H9 (cell line): ENCODE results near the gene MAP3K5. TPM values are rescaled to one million over a fixed set of nuclear protein-coding genes. Genes with fewer than 3 reads are reported as not detected.

Experiments
- DNase-seq: peaks from one replicate; pipeline ENCODE4 v3.0.0-alpha.2; 2017
- H2AFZ ChIP-seq: one replicate; pipeline ENCODE4 v1.6.1; 2013; ENCODE audit warnings: mild to moderate bottlenecking, low read length, control low read depth, moderate library complexity
- H2AK5ac ChIP-seq: 2 replicates; pipeline ENCODE4 v1.6.1; 2013; ENCODE audit warnings: low read length, control low read depth, mixed read lengths; ENCODE audit not compliant: insufficient read length
- H2BK120ac ChIP-seq: one replicate; pipeline ENCODE4 v1.6.1; 2013; ENCODE audit warnings: low read depth, mild to moderate bottlenecking, low read length, control low read depth, inconsistent platforms; ENCODE audit not compliant: poor library complexity, severe bottlenecking
- H2BK12ac ChIP-seq: 2 replicates; pipeline ENCODE4 v1.6.1; 2013; ENCODE audit warnings: low read length, control low read depth, mixed read lengths, low read depth; ENCODE audit not compliant: insufficient read length
- H2BK15ac ChIP-seq: 2 replicates; pipeline ENCODE4 v1.6.1; 2013; ENCODE audit warnings: low read depth, low read length, control low read depth
- H2BK20ac ChIP-seq: one replicate; pipeline ENCODE4 v1.6.1; 2013; ENCODE audit warnings: low read depth, mild to moderate bottlenecking, low read length, control low read depth, inconsistent platforms; ENCODE audit not compliant: poor library complexity, severe bottlenecking
- H2BK5ac ChIP-seq: 2 replicates; pipeline ENCODE4 v1.6.1; 2013; ENCODE audit warnings: low read length, control low read depth, mixed read lengths; ENCODE audit not compliant: insufficient read length
- H3K14ac ChIP-seq: 2 replicates; pipeline ENCODE4 v1.6.1; 2013; ENCODE audit warnings: low read length, control low read depth; ENCODE audit not compliant: insufficient read depth
- H3K18ac ChIP-seq: 2 replicates; pipeline ENCODE4 v1.6.1; 2013; ENCODE audit warnings: low read depth, mild to moderate bottlenecking, mixed read lengths, low read length, control low read depth; ENCODE audit not compliant: insufficient read length
- H3K23ac ChIP-seq: 2 replicates; pipeline ENCODE4 v1.6.1; 2013; ENCODE audit warnings: low read length, control low read depth, mixed read lengths, low read depth; ENCODE audit not compliant: insufficient read length
- H3K23me2 ChIP-seq: 2 replicates; pipeline ENCODE4 v1.6.1; 2013; ENCODE audit warnings: low read depth, mild to moderate bottlenecking, mixed read lengths, low read length, control low read depth; ENCODE audit not compliant: insufficient read length, poor library complexity, severe bottlenecking
- H3K27ac ChIP-seq: 2 replicates; pipeline ENCODE4 v1.5.1; 2013; ENCODE audit warnings: low read length, control low read depth, mixed read lengths, low read depth; ENCODE audit not compliant: insufficient read length
- H3K27me3 ChIP-seq: 2 replicates; pipeline ENCODE4 v1.6.1; 2013; ENCODE audit warnings: low read length, control low read depth, inconsistent platforms; ENCODE audit not compliant: insufficient read depth
- H3K4ac ChIP-seq: 2 replicates; pipeline ENCODE4 v1.6.1; 2013; ENCODE audit warnings: low read depth, mild to moderate bottlenecking, control low read depth, inconsistent platforms, low read length, moderate library complexity
- H3K4me1 ChIP-seq: 2 replicates; pipeline ENCODE4 v1.6.1; 2013; ENCODE audit warnings: low read length, control low read depth, inconsistent platforms; ENCODE audit not compliant: insufficient read depth
- H3K4me2 ChIP-seq: 2 replicates; pipeline ENCODE4 v1.6.1; 2013; ENCODE audit warnings: low read length, control low read depth, mixed read lengths; ENCODE audit not compliant: insufficient read length, insufficient read depth
- H3K56ac ChIP-seq: 2 replicates; pipeline ENCODE4 v1.6.1; 2013; ENCODE audit warnings: low read depth, mild to moderate bottlenecking, mixed read lengths, low read length, control low read depth; ENCODE audit not compliant: insufficient read length
- H3K79me1 ChIP-seq: 2 replicates; pipeline ENCODE4 v1.6.1; 2013; ENCODE audit warnings: low read depth, mild to moderate bottlenecking, moderate library complexity, low read length, control low read depth, inconsistent platforms; ENCODE audit not compliant: insufficient read depth, poor library complexity, severe bottlenecking
- H3K79me2 ChIP-seq: 2 replicates; pipeline ENCODE4 v1.6.1; 2013; ENCODE audit warnings: low read length, control low read depth, inconsistent platforms; ENCODE audit not compliant: insufficient read depth
- H3K9ac ChIP-seq: 2 replicates; pipeline ENCODE4 v1.6.1; 2013; ENCODE audit warnings: low read length, control low read depth, mixed read lengths; ENCODE audit not compliant: insufficient read length; ENCODE audit errors: extremely low read depth
- H3K9me3 ChIP-seq: one replicate; pipeline ENCODE4 v1.6.1; 2013; ENCODE audit warnings: low read depth, low read length, inconsistent platforms; ENCODE audit not compliant: control insufficient read depth
- H3T11ph ChIP-seq: one replicate; pipeline ENCODE4 v1.6.1; 2013; ENCODE audit warnings: mild to moderate bottlenecking, low read length, control low read depth, inconsistent platforms
- H4K20me1 ChIP-seq: one replicate; pipeline ENCODE4 v1.6.1; 2013; ENCODE audit not compliant: control insufficient read depth, insufficient read length, insufficient read depth
- H4K5ac ChIP-seq: 2 replicates; pipeline ENCODE4 v1.6.1; 2013; ENCODE audit warnings: low read depth, mild to moderate bottlenecking, mixed read lengths, low read length, control low read depth; ENCODE audit not compliant: insufficient read length
- H4K8ac ChIP-seq: replicated peaks from 2 replicates; pipeline ENCODE4 v1.6.1; 2013; ENCODE audit warnings: low read length, control low read depth, mixed read lengths, low read depth; ENCODE audit not compliant: insufficient read length
- H4K91ac ChIP-seq: 2 replicates; pipeline ENCODE4 v1.6.1; 2013; ENCODE audit warnings: low read depth, mild to moderate bottlenecking, moderate library complexity, mixed read lengths, low read length, control low read depth; ENCODE audit not compliant: insufficient read length
- H3K27ac Mint-ChIP-seq, 3 experiments: 2 replicates in 2 of 3; 3 replicates in 1 of 3; pipeline ENCODE4 v1.8.0; 2020 to 2021; ENCODE audit warnings: mixed read lengths in 3 of 3, mild to moderate bottlenecking in 1 of 3, moderate library complexity in 1 of 3
- H3K27me3 Mint-ChIP-seq: 2 replicates; pipeline ENCODE4 v1.8.0; 2021; ENCODE audit warnings: low read depth, mild to moderate bottlenecking, moderate library complexity, mixed read lengths
- H3K36me3 Mint-ChIP-seq, 3 experiments: 2 replicates in 2 of 3; 3 replicates in 1 of 3; pipeline ENCODE4 v1.8.0; 2020 to 2021; ENCODE audit warnings: low read depth in 3 of 3, mixed read lengths in 3 of 3; ENCODE audit not compliant: insufficient read depth in 1 of 3
- H3K4me1 Mint-ChIP-seq, 2 experiments: 2 replicates each; pipeline ENCODE4 v1.8.0; 2020; ENCODE audit warnings: mixed read lengths in 2 of 2
- H3K4me3 Mint-ChIP-seq, 2 experiments: 2 replicates in 1 of 2; 3 replicates in 1 of 2; pipeline ENCODE4 v1.8.0; 2020 to 2021; ENCODE audit warnings: mild to moderate bottlenecking in 2 of 2, mixed read lengths in 2 of 2, moderate library complexity in 1 of 2
- H3K9me3 Mint-ChIP-seq, 2 experiments: 2 replicates in 1 of 2; 3 replicates in 1 of 2; pipeline ENCODE4 v1.8.0; 2020; ENCODE audit warnings: mild to moderate bottlenecking in 2 of 2, mixed read lengths in 2 of 2, moderate library complexity in 1 of 2
- WGBS: extraction: QIAGEN DNeasy Blood & Tissue Kit; methylation state at CpG from one replicate; pipeline ENCODE4 v1.1.7; 2013; ENCODE audit warnings: missing lambda C conversion rate, low lambda C conversion rate, mixed read lengths; ENCODE audit not compliant: insufficient read length; ENCODE audit errors: extremely low coverage; 5-methylcytosine and 5-hydroxymethylcytosine counted together
- total RNA-seq: library from RNA; stranded (reverse); gene quantifications from 2 replicates; pipeline ENCODE4 v1.2.1, GENCODE V29; 2021
- TF ChIP-seq, protein P1 (sequence below): fragments of 200-600 bp; sonication (generic); conservative IDR thresholded peaks from 3 replicates; pipeline ENCODE4 v1.8.0; 2021; ENCODE audit warnings: antibody characterized with exemption, mild to moderate bottlenecking

MAP3K5 gene
- total RNA-seq, 1 experiment from 2014 or later, result 1.6 TPM

DNA sequence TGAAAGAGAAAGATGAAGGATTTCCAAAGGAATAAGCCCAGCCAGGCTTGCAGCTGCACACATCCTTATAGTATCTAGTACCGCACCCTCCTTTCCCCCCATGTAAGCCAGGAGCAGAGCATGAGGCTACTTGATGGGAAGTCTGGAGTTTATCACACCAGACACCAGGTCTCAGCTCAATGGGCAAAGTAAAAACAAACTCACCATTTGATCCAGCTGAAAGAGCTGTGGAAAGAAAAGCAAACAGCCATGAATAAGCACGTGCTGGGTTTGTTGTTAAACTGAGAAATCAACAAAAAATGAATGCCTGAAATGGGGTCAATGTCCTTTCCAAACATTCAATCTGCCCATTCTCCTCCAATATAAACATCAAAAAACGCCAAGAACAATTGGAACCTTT, 191.5 kb downstream of the MAP3K5 start:
- H3K27me3 ChIP-seq, result no peaks in the 10 kb centered on the region
- H3K9ac ChIP-seq, result no peak overlapping the region
- H2BK15ac ChIP-seq, result no peak overlapping the region
- no peaks in the 10 kb centered on the region for H3K79me1 ChIP-seq
- no peak overlapping the region for H4K8ac ChIP-seq
- TF ChIP-seq, protein P1, sequence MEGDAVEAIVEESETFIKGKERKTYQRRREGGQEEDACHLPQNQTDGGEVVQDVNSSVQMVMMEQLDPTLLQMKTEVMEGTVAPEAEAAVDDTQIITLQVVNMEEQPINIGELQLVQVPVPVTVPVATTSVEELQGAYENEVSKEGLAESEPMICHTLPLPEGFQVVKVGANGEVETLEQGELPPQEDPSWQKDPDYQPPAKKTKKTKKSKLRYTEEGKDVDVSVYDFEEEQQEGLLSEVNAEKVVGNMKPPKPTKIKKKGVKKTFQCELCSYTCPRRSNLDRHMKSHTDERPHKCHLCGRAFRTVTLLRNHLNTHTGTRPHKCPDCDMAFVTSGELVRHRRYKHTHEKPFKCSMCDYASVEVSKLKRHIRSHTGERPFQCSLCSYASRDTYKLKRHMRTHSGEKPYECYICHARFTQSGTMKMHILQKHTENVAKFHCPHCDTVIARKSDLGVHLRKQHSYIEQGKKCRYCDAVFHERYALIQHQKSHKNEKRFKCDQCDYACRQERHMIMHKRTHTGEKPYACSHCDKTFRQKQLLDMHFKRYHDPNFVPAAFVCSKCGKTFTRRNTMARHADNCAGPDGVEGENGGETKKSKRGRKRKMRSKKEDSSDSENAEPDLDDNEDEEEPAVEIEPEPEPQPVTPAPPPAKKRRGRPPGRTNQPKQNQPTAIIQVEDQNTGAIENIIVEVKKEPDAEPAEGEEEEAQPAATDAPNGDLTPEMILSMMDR, result no peak
- H3K9me3 ChIP-seq, result no peaks in the 10 kb centered on the region
- no peak overlapping the region for H3K56ac ChIP-seq
- H2BK5ac ChIP-seq, result no peak overlapping the region
- H3T11ph ChIP-seq, result no peak overlapping the region
- H4K91ac ChIP-seq, result no peak overlapping the region
- no peaks in the 10 kb centered on the region for H3K23me2 ChIP-seq
- H4K20me1 ChIP-seq, result no peaks in the 10 kb centered on the region
- no peak overlapping the region for H2BK20ac ChIP-seq
- H2AFZ ChIP-seq, result no peak overlapping the region
- H3K14ac ChIP-seq, result no peak overlapping the region
- Mint-ChIP-seq H3K36me3 (no peaks in the 10 kb centered on the region), H3K9me3 (no peaks in the 10 kb centered on the region), H3K27me3 (no peaks in the 10 kb centered on the region), H3K4me3 (no peak overlapping the region), H3K4me1 (no peaks in the 10 kb centered on the region; a peak in 1 of 4 replicates), H3K27ac (no peak overlapping the region)
- no peak overlapping the region for H3K4me2 ChIP-seq
- WGBS, result no CpG with 5 or more reads among the region's 3 CpGs
- H2BK12ac ChIP-seq, result no peak overlapping the region
- no peaks in the 10 kb centered on the region for H3K4me1 ChIP-seq
- no peak overlapping the region for H4K5ac ChIP-seq
- no peak for DNase-seq
- no peak overlapping the region for H3K18ac ChIP-seq
- no peak overlapping the region for H2AK5ac ChIP-seq
- no peak overlapping the region for H3K27ac ChIP-seq
- H3K4ac ChIP-seq, result no peak overlapping the region
- no peak overlapping the region for H3K23ac ChIP-seq
- H3K79me2 ChIP-seq, result no peaks in the 10 kb centered on the region
- no peak overlapping the region for H2BK120ac ChIP-seq
